Endothelial cell of umbilical vein (primary cell): ENCODE results near the gene MAST4. TPM values are rescaled to one million over a fixed set of nuclear protein-coding genes. Genes with fewer than 3 reads are reported as not detected.

Experiments
- BruUV-seq: library from RNA; stranded (reverse); fragments of 400-500 nt; replicated peaks from 2 replicates; lab custom pipeline; 2021; lab: Mats Ljungman, UMichigan
- CTCF ChIA-PET: fragments of 300-600, 350-600 bp; sonication (Branson Sonifier 250); formaldehyde crosslinking; loops from one replicate; lab custom pipeline; 2021; ENCODE audit warnings: antibody characterized with exemption, inconsistent platforms; lab: Charles Lee
- POLR2A ChIA-PET: fragments of 300-600, 350-600 bp; sonication (Branson Sonifier 250); formaldehyde crosslinking; loops from one replicate; lab custom pipeline; 2021; ENCODE audit warnings: antibody characterized with exemption, inconsistent platforms; lab: Charles Lee
- DNase-seq: peaks from one replicate; pipeline ENCODE4 v3.0.0-alpha.2; 2011; ENCODE audit warnings: low read depth, low spot score
- FAIRE-seq: peaks from 2 replicates; lab custom pipeline; 2011; peaks lifted over from hg19 to GRCh38; lab: Jason Lieb, UNC
- H2AFZ ChIP-seq: 2 replicates; pipeline ENCODE4 v1.6.0; 2012; ENCODE audit warnings: low read depth, low read length, control low read depth, inconsistent platforms
- H3K27ac ChIP-seq: 2 replicates; pipeline ENCODE4 v1.5.1; 2011; ENCODE audit warnings: low read depth, mild to moderate bottlenecking, control low read depth, low read length, moderate library complexity; ENCODE audit not compliant: insufficient read depth
- H3K27me3 ChIP-seq, 2 experiments: 2 replicates each; pipeline versions ENCODE4 v1.6.0 to v1.6.1; 2011; ENCODE audit warnings: low read length in 2 of 2, mixed read lengths in 1 of 2; ENCODE audit not compliant: control insufficient read depth in 2 of 2, insufficient read depth in 2 of 2
- H3K36me3 ChIP-seq, 2 experiments: 2 replicates in 1 of 2; 3 replicates in 1 of 2; pipeline ENCODE4 v1.5.1; 2011; ENCODE audit warnings: low read length in 2 of 2, mild to moderate bottlenecking in 1 of 2, moderate library complexity in 1 of 2; ENCODE audit not compliant: control insufficient read depth in 2 of 2, insufficient read depth in 2 of 2; ENCODE audit errors: extremely low read depth in 1 of 2
- H3K4me1 ChIP-seq: 3 replicates; pipeline ENCODE4 v1.5.1; 2011; ENCODE audit warnings: mild to moderate bottlenecking, low read length; ENCODE audit not compliant: control insufficient read depth, insufficient read depth; ENCODE audit errors: extremely low read depth
- H3K4me2 ChIP-seq: 2 replicates; pipeline ENCODE4 v1.6.1; 2011; ENCODE audit warnings: low read length, control low read depth, mixed read lengths; ENCODE audit not compliant: insufficient read depth
- H3K4me3 ChIP-seq, 3 experiments: fragments of 200-600 bp in 1 of 3; sonication (generic), shearing (Covaris generic) in 1 of 3; replicated peaks in 1 of 3; 2 replicates each; pipeline ENCODE4 v1.5.1; 2011 to 2016; ENCODE audit warnings: control low read depth in 3 of 3, low read length in 3 of 3, mild to moderate bottlenecking in 2 of 3, inconsistent platforms in 1 of 3, low read depth in 1 of 3, moderate library complexity in 1 of 3; ENCODE audit not compliant: insufficient read depth in 1 of 3
- H3K79me2 ChIP-seq: 2 replicates; pipeline ENCODE4 v1.6.0; 2012; ENCODE audit warnings: low read length, inconsistent platforms; ENCODE audit not compliant: control insufficient read depth, insufficient read depth
- H3K9ac ChIP-seq: replicated peaks from 2 replicates; pipeline ENCODE3; 2011; ENCODE audit warnings: low read length, control low read depth; ENCODE audit not compliant: insufficient read depth; ENCODE audit errors: extremely low read depth
- H3K9me1 ChIP-seq: replicated peaks from 3 replicates; pipeline ENCODE4 v1.6.0; 2011; ENCODE audit warnings: mild to moderate bottlenecking, low read length; ENCODE audit not compliant: control insufficient read depth, insufficient read depth; ENCODE audit errors: extremely low read depth
- H3K9me3 ChIP-seq: replicated peaks from 2 replicates; pipeline ENCODE4 v1.5.1; 2012; ENCODE audit warnings: low read length, inconsistent platforms; ENCODE audit not compliant: control insufficient read depth, insufficient read depth
- H4K20me1 ChIP-seq: replicated peaks from 2 replicates; pipeline ENCODE3; 2011; ENCODE audit warnings: mild to moderate bottlenecking, low read length; ENCODE audit not compliant: control insufficient read depth, insufficient read depth; ENCODE audit errors: extremely low read depth
- CTCF ChIP-seq, 2 donors: IDR thresholded peaks; 1 replicate in 1 of 2; 2 replicates in 1 of 2; pipeline ENCODE4 v1.5.1; 2011; ENCODE audit warnings: low read length in 2 of 2, mild to moderate bottlenecking in 2 of 2, moderate library complexity in 2 of 2, control low read depth in 1 of 2, inconsistent platforms in 1 of 2, low read depth in 1 of 2; ENCODE audit not compliant: insufficient read depth in 1 of 2; ENCODE audit errors: extremely low read depth in 1 of 2
- EZH2 ChIP-seq: IDR thresholded peaks from 2 replicates; pipeline ENCODE4 v1.6.1; 2012; ENCODE audit warnings: borderline replicate concordance, low read depth, mild to moderate bottlenecking, moderate library complexity, low read length, inconsistent platforms; ENCODE audit not compliant: severe bottlenecking
- FOS ChIP-seq: IDR thresholded peaks from 2 replicates; pipeline ENCODE4 v1.6.1; 2011; ENCODE audit warnings: mild to moderate bottlenecking, low read length, moderate library complexity, borderline replicate concordance; ENCODE audit not compliant: insufficient read depth
- GATA2 ChIP-seq: IDR thresholded peaks from 2 replicates; pipeline ENCODE4 v1.7.0; 2011; ENCODE audit warnings: low read depth, mild to moderate bottlenecking, moderate library complexity, mixed read lengths, low read length; ENCODE audit not compliant: insufficient read length, insufficient read depth
- JUN ChIP-seq: IDR thresholded peaks from 2 replicates; pipeline ENCODE4 v1.6.1; 2011; ENCODE audit warnings: borderline replicate concordance, low read depth; ENCODE audit not compliant: insufficient read length, insufficient read depth
- MAX ChIP-seq: IDR thresholded peaks from 2 replicates; pipeline ENCODE4 v1.6.1; 2011; ENCODE audit not compliant: insufficient read depth, insufficient read length
- MYC ChIP-seq: IDR thresholded peaks from one replicate; pipeline ENCODE4 v1.6.1; 2011; ENCODE audit warnings: mild to moderate bottlenecking, low read depth, low read length
- POLR2A ChIP-seq: IDR thresholded peaks from 2 replicates; pipeline ENCODE4 v1.6.1; 2012; ENCODE audit warnings: low read depth, mild to moderate bottlenecking, control low read depth, low read length
- POLR2AphosphoS5 ChIP-seq: IDR thresholded peaks from 2 replicates; pipeline ENCODE4 v1.6.1; 2012; ENCODE audit warnings: low read depth, mild to moderate bottlenecking, control low read depth, low read length, moderate library complexity; ENCODE audit not compliant: insufficient read depth
- dilution Hi-C: fragments of 300-500 bp; cut with MboI; formaldehyde crosslinking; loops from one replicate; pipeline ENCODE4 v1.15.0; 2019; ENCODE audit warnings: low sequenced_read_pairs; ENCODE audit not compliant: extremely low pct_ligation_motif_present
- intact Hi-C: fragments of 100-400 bp; cut with micrococcal nuclease; formaldehyde crosslinking; loops from one replicate; pipeline ENCODE4 v1.10.0; 2022
- polyA plus RNA-seq, 4 experiments: library from polyadenylated mRNA; depleted of rRNA in 3 of 4; stranded (reverse) in 3 of 4; unstranded in 1 of 4; fragments of >200 nt; gene quantifications; 2 replicates each; pipeline versions ENCODE4 v1.2.1 to v1.2.3, GENCODE V29; 2011 to 2012; ENCODE audit warnings: missing spikeins in 1 of 4
- total RNA-seq: library from RNA; stranded (reverse); gene quantifications from 2 replicates; pipeline ENCODE4 v1.2.3, GENCODE V29; 2021

The MAST4 gene
- total and polyA plus RNA-seq, 2 donors (not counting 3 experiments of a cell fraction or from before 2014, with no cell fraction given) = 40.2 to 116 TPM

GRCh38 chr5:66810848-66811261 is 214.7 kb downstream of the MAST4 start:
- no peak for FAIRE-seq
- H3K27me3 ChIP-seq = peaks cover 2 to 5% of the 10 kb centered on the region in 2 experiments
- CTCF ChIA-PET = interaction anchor here (1.2 to 7.8 kb wide), 2 partner anchors 9 to 52 kb away, joined by 3 to 123 read pairs; no protein-coding TSS in a partner anchor
- H3K27ac ChIP-seq = no peak overlapping the region
- no peaks in the 10 kb centered on the region for H3K9me3 ChIP-seq
- H4K20me1 ChIP-seq = no peaks in the 10 kb centered on the region
- POLR2A ChIA-PET = no interaction called here
- dilution Hi-C loops (no loop called here), intact Hi-C loops (no loop called here)
- no peak overlapping the region for H2AFZ ChIP-seq
- DNase-seq = no peak
- no peaks in the 10 kb centered on the region for H3K79me2 ChIP-seq
- H3K9ac ChIP-seq = no peak overlapping the region
- H3K4me2 ChIP-seq = no peak overlapping the region
- H3K9me1 ChIP-seq = no peaks in the 10 kb centered on the region
- TF ChIP-seq MYC = no peak
- TF ChIP-seq CTCF (IDR thresholded peaks at IDR 0.05; ENCODE audit: extremely low read depth in 1 of 2, insufficient read depth in 1 of 2, low read depth in 1 of 2, low read length in 2 of 2) = no peak
- no peak for TF ChIP-seq EZH2
- TF ChIP-seq JUN = no peak
- no peak for TF ChIP-seq POLR2AphosphoS5
- TF ChIP-seq POLR2A = no peak
- no peak for TF ChIP-seq FOS
- TF ChIP-seq MAX = no peak
- TF ChIP-seq GATA2 = no peak
- H3K4me1 ChIP-seq = no peaks in the 10 kb centered on the region
- H3K4me3 ChIP-seq = no peak overlapping the region
- H3K36me3 ChIP-seq = no peaks in the 10 kb centered on the region
- no TSS peak for BruUV-seq
